Fibroblast of skin of scalp (primary cell): ENCODE results near the gene TAF11L14.

ENCODE experiments used
- DNase-seq: peaks from one replicate; pipeline ENCODE4 v3.0.0-alpha.2; 2013

TAF11L14 gene

DNA sequence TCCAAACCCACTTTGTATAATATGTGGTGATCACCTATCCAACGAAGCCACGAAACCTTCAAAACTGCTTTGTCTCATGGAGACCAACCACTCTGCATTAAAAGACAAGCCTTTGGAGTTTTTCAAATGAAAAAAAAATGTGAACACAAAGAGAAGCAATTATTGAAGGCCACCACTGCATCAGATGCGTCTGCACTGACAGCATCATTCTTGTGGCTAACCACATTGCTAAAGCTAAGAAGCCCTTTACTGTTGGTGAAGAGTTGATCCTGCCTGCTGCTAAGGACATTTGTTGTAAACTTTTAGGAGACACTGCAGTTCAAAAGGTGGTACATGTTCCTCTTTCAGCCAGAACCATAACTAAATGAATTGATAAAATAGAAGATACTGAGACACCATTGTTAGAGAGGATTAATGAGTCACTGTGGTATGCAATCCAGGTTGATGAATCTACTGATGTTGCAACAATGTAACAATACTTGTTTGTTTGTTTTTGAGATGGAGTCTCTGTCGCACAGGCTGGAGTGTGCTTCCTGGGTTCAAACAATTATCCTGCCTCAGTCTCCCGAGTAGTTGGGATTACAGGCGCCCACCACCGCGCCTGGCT is 45.4 kb downstream of the TAF11L14 start:
- DNase-seq = no peak

DNA sequence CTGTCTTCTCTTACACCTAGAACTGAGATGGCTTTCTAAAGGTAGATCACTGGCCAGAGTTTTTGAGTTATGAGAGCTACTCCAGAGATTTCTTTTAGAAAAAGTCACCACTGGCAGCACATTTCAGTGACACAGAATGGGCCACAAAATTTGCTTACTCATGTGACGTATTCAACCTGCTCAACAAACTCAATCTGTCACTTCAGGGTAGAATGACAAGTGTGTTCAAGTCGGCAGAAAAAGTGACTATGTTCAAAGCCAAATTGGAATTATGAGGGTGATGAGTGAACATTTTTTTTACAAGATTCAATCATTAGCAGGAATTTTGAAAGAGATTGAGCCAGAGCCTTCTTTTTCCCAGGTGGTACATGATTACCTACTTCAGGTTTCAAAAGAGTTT is 46.5 kb downstream of the TAF11L14 start:
- no peak for DNase-seq
